AG10803 (cell line): Measurements from ENCODE around the gene EVL.

Source experiments
- DNase-seq: peaks from one replicate; pipeline ENCODE4 v3.0.0; 2010; ENCODE audit warnings: low read depth
- H3K4me3 ChIP-seq: 2 replicates; pipeline ENCODE4 v1.5.1; 2011; ENCODE audit warnings: mild to moderate bottlenecking, low read length, control low read depth
- CTCF ChIP-seq: conservative IDR thresholded peaks from 2 replicates; pipeline ENCODE4 v1.5.1; 2011; ENCODE audit warnings: mild to moderate bottlenecking, low read length, control low read depth, inconsistent platforms

The EVL gene

DNA sequence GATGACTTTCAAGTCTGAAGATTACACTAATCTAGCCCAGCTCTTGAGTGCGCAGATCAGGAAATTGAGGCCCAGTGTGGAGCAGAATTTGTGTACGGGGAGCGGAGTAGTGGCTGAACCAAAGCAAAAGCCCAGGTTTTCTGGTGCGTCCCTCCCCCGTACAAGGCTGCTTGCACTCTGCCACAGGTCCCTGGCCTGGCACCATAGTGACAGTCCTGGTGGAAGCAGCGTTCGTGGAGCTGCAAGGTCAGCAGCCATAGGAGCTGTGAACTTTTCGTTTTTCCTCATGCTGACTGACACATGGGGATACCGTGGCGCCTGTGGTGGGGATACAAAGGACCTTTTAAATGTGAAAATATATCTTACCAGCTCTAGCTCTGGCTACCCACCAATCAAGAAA is 1.7 kb downstream of the EVL start:
- no peak for TF ChIP-seq CTCF
- no peak overlapping the region for H3K4me3 ChIP-seq
- no peak for DNase-seq

DNA sequence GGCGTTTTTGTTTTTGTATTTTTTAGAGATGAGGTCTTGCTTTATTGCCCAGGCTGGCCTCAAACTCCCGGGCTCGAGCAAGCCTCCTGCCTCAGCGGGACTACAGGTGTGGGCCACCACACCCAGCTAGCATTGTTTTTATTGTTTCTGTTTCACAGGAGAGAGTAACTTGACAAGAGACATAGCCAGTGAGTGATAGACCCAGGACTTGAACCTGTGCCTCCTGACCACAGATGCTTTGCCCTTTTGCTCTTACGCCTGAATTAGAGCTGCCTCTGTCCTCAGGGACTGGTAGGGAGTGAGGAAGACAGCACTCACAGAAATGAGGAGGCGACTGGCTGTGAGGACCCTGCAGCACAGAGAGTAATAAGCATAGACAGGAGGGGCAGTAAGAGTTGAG is 2.3 kb downstream of the EVL start:
- no peak for DNase-seq
- no peak overlapping the region for H3K4me3 ChIP-seq
- no peak for TF ChIP-seq CTCF

DNA sequence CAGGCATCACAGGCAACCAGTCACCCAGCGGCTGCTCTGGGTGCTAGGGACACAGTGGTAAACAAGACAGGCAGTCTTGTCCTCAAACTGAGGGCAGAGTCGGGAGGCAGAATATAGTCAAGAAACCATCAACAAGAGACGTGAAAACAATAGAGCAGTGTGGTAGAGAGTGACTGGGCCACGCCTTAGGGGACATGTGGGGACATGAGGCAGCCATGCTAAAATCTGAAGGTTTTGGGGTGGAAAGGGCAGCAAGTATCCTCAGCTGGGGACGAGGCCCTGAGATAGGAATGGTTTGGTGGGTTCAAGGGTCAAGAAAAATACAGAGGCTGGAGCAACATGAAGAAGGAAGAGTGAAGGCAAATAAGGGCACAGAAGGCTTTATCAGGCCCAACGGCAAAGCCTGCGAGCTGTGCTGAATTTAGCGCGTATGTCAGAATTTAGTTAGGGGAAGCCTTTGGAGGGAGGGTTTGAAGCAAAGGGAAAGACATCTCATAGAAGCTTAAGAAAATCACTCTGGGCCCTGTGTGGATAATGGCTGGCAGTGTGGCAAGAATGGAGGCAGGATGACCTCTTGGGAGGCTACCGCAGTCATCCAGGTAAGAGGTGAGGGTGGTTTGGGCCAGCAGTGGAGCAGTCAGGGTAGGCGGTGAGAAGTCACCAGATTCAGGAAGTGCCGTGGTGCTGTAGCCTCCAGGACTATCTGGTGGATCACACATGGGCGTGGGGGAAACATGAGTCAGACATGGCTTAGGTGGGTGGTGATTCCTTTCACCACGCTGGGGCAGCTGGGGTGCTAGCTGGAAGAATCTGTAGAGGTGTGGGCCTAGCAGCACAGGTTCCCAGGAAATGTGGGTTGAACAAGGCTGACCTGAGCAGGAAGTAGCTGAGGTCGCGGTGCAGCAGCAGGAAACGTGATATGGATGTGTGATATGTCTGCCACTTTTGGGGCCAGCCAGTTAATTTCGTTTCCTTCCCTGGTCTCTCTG is 3.0 kb downstream of the EVL start:
- no peak overlapping the region for H3K4me3 ChIP-seq
- DNase-seq: no peak
- no peak for TF ChIP-seq CTCF

DNA sequence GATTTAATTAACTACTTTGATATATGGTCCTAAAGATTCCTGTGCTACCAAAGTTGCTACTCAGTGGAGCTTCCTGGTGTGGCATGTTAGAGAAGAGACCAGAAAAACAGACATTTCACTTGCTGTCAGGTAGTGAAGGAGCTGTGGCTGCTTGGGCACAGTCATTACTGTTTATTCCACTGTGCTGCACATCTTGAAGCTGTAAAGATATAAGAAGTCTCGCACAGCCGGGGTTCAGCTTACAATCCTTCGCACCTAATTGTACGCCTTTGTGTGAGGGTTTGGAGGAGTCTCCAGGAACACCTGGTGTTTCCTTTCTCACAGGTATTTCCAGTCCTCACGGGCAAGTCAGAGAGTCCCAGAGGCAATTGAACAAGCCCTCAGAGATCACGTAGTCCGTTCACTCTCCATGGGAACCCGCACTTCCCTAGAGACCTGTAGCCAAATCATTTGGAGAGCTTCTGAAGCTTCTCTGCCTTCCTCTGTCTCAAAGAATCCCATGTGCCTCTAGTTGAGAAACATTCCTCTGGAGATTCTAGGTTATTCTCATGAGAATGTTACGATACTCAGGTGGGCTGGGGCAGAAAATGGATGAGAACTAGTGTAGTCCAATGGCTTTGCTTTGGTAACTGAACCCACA is 4.1 kb downstream of the EVL start:
- no peak overlapping the region for H3K4me3 ChIP-seq
- no peak for TF ChIP-seq CTCF
- DNase-seq: no peak

- DNase-seq: no peak
- TF ChIP-seq CTCF: no peak
- no peak overlapping the region for H3K4me3 ChIP-seq
These were observed 5.1 kb downstream of the EVL start for GRCh38 chr14:100070310-100070709.

GRCh38 chr14:100071545-100071944 is 6.3 kb downstream of the EVL start:
- no peak for TF ChIP-seq CTCF
- no peak for DNase-seq
- no peak overlapping the region for H3K4me3 ChIP-seq
